ENCODE data around the gene EPN2. TPM values are rescaled to one million over a fixed set of nuclear protein-coding genes. Genes with fewer than 3 reads are reported as not detected.

Gene EPN2
- polyA plus RNA-seq, 1 of the 3 experiments (the other 2 are of a cell fraction) = 38.9 TPM

- Histone ChIP-seq H3K4me3 (ENCODE audit: low read depth in 2 of 2, low read length in 1 of 2) (peak overlapping the region; percentile 72 to 75), H3K9ac (no peak overlapping the region; the same call in 1 of the 2 replicates), H3K9me2 (no peaks in the 10 kb centered on the region), H3F3A (replicated peaks; ENCODE audit: insufficient read depth) (peaks cover 7% of the 10 kb centered on the region), H4K20me1 (ENCODE audit: insufficient read depth) (no peaks in the 10 kb centered on the region), H3K27me3 (ENCODE audit: insufficient read depth) (no peaks in the 10 kb centered on the region), H2AFZ (ENCODE audit: low read depth) (peak overlapping the region; percentile 83; the same call in 1 of the 2 replicates), H3K9me3 (no peaks in the 10 kb centered on the region), H3K27ac (ENCODE audit: low read depth in 2 of 2, low read length in 1 of 2) (no peak overlapping the region), H3K4me1 (ENCODE audit: control insufficient read depth in 1 of 2, insufficient read depth in 2 of 2, low read depth in 1 of 2, low read length in 1 of 2) (peaks cover 13 to 32% of the 10 kb centered on the region in 2 experiments; a peak in 2 of 4 replicates), H3K4me2 (peak overlapping the region; percentile 85), H3K79me2 (ENCODE audit: insufficient read depth) (peaks cover 8% of the 10 kb centered on the region), H3K36me3 (replicated peaks in 1 of 2; ENCODE audit: control insufficient read depth in 1 of 2, insufficient read depth in 2 of 2, low read length in 1 of 2) (peaks cover 0 to 5% of the 10 kb centered on the region in 2 experiments)
- CTCF ChIA-PET = interaction anchor here (0.5 to 12.0 kb wide), 65 partner anchors 9 to 438 kb away, joined by 3 to 305 read pairs (median 6); partner anchors contain the start of genes ALDH3A2, MAPK7, MFAP4 and RNF112
- TF ChIP-seq RXRA (IDR thresholded peaks at IDR 0.05; ENCODE audit: borderline replicate concordance, low read depth) (no peak), YY1 (IDR thresholded peaks at IDR 0.05; ENCODE audit: low read depth) (no peak), NRF1 (IDR thresholded peaks at IDR 0.05; ENCODE audit: low read depth, low read length) (no peak)
- TF ChIP-seq, protein P1, sequence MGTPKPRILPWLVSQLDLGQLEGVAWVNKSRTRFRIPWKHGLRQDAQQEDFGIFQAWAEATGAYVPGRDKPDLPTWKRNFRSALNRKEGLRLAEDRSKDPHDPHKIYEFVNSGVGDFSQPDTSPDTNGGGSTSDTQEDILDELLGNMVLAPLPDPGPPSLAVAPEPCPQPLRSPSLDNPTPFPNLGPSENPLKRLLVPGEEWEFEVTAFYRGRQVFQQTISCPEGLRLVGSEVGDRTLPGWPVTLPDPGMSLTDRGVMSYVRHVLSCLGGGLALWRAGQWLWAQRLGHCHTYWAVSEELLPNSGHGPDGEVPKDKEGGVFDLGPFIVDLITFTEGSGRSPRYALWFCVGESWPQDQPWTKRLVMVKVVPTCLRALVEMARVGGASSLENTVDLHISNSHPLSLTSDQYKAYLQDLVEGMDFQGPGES (IDR thresholded peaks at IDR 0.05; ENCODE audit: low read depth, low read length) = no peak
- POLR2A ChIA-PET = interaction anchor here (0.8 to 2.3 kb wide), 4 partner anchors 15 to 399 kb away, joined by 3 to 15 read pairs (median 12); partner anchors contain the start of genes MAPK7 and MFAP4
- no peak for DNase-seq
- WGBS (ENCODE audit: low lambda C conversion rate) = 43% methylated on average over 11 of the region's 14 CpGs
These were observed 125.9 kb downstream of the EPN2 start for GRCh38 chr17:19363114-19363438.

GRCh38 chr17:19363460-19364035 lies 126.4 kb downstream of the EPN2 start:
- H3F3A ChIP-seq (replicated peaks; ENCODE audit: insufficient read depth) = peaks cover 7% of the 10 kb centered on the region
- no peaks in the 10 kb centered on the region for H3K9me3 ChIP-seq
- H3K4me2 ChIP-seq = peak overlapping the region; percentile 85; the same call in 1 of the 2 replicates
- no peaks in the 10 kb centered on the region for H3K9me2 ChIP-seq
- no peaks in the 10 kb centered on the region for H4K20me1 ChIP-seq (ENCODE audit: insufficient read depth)
- 84% methylated on average over 5 of the region's 6 CpGs for WGBS (ENCODE audit: low lambda C conversion rate)
- CTCF ChIA-PET = interaction anchor here (0.5 to 12.0 kb wide), 64 partner anchors 9 to 438 kb away, joined by 3 to 305 read pairs (median 6); partner anchors contain the start of genes ALDH3A2, MAPK7, MFAP4 and RNF112
- H2AFZ ChIP-seq (ENCODE audit: low read depth) = 0 out of 2 replicates have a peak overlapping the region, but pooled peaks have one; percentile 83
- H3K27me3 ChIP-seq (ENCODE audit: insufficient read depth) = no peaks in the 10 kb centered on the region
- no peak overlapping the region for H3K4me3 ChIP-seq (ENCODE audit: low read depth in 2 of 2, low read length in 1 of 2)
- POLR2A ChIA-PET = interaction anchor here (0.8 to 3.0 kb wide), 5 partner anchors 14 to 399 kb away, joined by 3 to 24 read pairs (median 13); partner anchors contain the start of genes MAPK7 and MFAP4
- peaks cover 8% of the 10 kb centered on the region for H3K79me2 ChIP-seq (ENCODE audit: insufficient read depth)
- TF ChIP-seq GABPA (IDR thresholded peaks at IDR 0.05; ENCODE audit: low read depth) = no peak
- TF ChIP-seq, protein P2, sequence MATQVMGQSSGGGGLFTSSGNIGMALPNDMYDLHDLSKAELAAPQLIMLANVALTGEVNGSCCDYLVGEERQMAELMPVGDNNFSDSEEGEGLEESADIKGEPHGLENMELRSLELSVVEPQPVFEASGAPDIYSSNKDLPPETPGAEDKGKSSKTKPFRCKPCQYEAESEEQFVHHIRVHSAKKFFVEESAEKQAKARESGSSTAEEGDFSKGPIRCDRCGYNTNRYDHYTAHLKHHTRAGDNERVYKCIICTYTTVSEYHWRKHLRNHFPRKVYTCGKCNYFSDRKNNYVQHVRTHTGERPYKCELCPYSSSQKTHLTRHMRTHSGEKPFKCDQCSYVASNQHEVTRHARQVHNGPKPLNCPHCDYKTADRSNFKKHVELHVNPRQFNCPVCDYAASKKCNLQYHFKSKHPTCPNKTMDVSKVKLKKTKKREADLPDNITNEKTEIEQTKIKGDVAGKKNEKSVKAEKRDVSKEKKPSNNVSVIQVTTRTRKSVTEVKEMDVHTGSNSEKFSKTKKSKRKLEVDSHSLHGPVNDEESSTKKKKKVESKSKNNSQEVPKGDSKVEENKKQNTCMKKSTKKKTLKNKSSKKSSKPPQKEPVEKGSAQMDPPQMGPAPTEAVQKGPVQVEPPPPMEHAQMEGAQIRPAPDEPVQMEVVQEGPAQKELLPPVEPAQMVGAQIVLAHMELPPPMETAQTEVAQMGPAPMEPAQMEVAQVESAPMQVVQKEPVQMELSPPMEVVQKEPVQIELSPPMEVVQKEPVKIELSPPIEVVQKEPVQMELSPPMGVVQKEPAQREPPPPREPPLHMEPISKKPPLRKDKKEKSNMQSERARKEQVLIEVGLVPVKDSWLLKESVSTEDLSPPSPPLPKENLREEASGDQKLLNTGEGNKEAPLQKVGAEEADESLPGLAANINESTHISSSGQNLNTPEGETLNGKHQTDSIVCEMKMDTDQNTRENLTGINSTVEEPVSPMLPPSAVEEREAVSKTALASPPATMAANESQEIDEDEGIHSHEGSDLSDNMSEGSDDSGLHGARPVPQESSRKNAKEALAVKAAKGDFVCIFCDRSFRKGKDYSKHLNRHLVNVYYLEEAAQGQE (IDR thresholded peaks at IDR 0.05; ENCODE audit: low read depth, low read length) = no peak
- no peak for TF ChIP-seq PBX3 (IDR thresholded peaks at IDR 0.05)
- TF ChIP-seq EP300 (IDR thresholded peaks at IDR 0.05; ENCODE audit: borderline replicate concordance in 1 of 2, low read depth in 1 of 2, low read length in 1 of 2) = no peak
- no peak for TF ChIP-seq POLR2AphosphoS5 (IDR thresholded peaks at IDR 0.05; ENCODE audit: low read depth, low read length)
- H3K27ac ChIP-seq (ENCODE audit: low read depth in 2 of 2, low read length in 1 of 2) = no peak overlapping the region
- H3K4me1 ChIP-seq (ENCODE audit: control insufficient read depth in 1 of 2, insufficient read depth in 2 of 2, low read depth in 1 of 2, low read length in 1 of 2) = peaks cover 13 to 32% of the 10 kb centered on the region in 2 experiments; a peak in 2 of 4 replicates
- H3K36me3 ChIP-seq (replicated peaks in 1 of 2; ENCODE audit: control insufficient read depth in 1 of 2, insufficient read depth in 2 of 2, low read length in 1 of 2) = peaks cover 0 to 2% of the 10 kb centered on the region in 2 experiments
- H3K9ac ChIP-seq = no peak overlapping the region
- no peak for DNase-seq

Measured in SK-N-SH (cell line).